ENCODE data around the gene CAMKK1.

Gene CAMKK1

GRCh38 chr17:3917391-3917931 lies 24.6 kb upstream of the CAMKK1 start:
- no peak for DNase-seq

DNA sequence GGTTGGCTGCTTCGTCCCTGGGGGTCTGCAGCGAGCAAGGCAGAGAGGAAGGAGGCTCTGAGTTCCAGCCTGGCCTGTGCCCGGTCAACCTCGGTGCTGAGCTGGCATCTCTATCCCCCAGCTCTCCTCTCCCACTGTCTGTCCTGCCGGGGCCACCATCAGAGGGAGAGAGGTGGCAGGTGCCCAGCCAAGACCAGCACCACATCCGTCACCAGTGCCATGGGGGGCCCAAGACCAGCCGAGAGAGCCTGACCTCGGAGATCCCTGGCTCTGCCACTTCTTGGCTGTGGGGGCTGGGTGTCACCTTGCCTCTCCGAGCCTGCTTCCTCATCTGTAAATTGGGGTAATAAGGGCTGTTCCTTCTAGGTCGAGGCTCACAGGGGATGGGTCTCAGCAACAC lies 24.0 kb upstream of the CAMKK1 start:
- DNase-seq: no peak

- DNase-seq: no peak
Measured at GRCh38 chr17:3915995-3916696, 23.3 kb upstream of the CAMKK1 start, which contains the start of gene P2RX1. P2RX1 (minus strand) TSS chr17:3916465; CDS start chr17:3916225, 240 bp downstream.

DNA sequence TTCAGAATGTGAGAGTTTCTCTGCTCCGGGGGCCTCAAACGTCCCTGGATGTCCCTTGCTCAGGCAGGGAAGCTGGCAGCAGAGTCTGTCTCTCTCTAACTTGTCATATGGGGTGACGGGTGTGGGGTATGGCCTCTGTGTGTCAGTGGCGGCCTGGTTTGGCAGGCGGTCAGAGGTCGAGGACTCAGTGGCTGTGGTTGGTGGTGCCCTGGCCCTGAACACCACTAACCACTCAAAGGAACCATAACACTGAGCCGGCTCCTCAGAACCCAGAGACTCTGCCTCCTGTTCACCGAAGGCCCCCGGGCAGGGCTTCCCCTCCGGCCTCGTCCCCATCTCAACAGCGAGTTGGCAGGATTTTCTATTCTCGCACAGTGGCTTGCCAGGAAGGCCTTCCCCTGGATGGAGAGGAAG lies 22.7 kb upstream of the CAMKK1 start:
- DNase-seq: no peak

DNA sequence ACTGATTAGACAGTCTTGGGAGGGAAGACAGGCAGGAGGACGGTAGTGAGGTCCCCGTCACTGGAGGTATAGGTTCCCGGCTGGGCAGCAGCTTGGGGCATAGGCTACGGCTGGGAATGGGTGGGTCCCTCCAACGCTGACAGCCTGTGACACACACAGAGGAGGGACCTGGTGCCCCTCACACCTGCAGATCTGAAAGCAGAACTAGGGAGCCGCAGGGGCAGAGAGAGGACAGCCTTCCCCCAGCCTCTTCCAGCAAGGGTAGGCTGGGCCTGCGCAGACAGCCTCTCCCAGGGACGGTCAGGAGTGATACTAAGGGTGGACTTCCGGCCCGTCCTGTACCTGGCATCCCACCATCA lies 21.4 kb upstream of the CAMKK1 start:
- no peak for DNase-seq

DNA sequence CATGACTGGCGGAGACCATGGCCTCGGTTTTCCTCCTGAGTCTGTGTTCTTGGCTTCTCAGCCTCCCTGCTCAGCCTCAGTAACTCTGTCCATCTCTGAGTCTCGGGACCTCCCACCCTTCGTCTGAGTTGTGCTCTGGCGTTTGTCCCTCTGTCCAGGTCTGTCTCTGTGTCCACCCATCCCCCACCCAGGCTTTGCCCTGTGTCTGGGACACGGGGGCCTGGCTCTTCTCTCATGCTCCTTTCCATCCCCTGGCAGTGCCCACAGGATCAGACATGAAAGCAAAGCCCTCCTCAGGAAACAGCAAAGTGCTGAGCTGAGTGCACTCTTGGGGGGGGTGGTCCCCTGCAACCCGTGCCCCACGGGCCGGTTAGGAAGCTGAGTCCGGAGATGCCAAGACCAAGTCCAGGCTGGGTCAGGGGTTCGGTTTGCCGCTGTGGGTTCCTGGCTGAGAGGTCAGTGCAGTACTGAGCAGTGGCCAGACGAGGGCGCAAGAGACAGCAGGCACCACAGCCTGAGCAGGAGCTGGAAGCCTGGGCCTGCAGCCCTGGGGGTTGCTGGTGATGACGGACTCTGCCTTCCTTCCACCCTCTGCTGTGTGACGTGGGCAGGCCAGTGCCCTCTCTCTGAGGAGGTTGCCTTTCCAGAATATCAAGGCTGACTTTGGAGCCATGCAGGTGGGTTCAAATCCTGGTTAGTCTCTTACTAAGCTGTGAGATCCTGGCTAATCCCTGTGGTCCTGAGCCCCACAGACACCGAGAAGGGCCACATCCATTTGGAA lies 20.9 kb upstream of the CAMKK1 start:
- peak; percentile 88 for DNase-seq

DNA sequence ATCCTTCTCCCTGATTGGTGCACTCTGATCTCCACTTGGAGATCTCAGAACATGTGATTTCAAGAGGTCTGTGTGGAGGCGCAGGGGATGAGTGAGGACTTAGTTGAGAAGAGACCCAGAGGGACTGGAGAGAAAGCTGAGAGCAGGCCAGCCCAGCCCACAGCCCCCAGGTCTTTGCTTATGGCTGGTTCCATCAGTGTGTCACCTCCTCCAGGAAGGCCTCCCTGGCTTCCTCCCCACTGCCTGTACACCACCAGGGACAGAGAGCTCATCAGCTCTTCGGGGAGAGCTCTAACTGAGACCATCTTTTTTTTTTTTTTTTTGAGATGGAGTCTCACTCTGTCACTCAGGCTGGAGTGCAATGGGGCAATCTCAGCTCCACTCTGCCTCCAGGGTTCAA lies 20.0 kb upstream of the CAMKK1 start:
- no peak for DNase-seq

DNA sequence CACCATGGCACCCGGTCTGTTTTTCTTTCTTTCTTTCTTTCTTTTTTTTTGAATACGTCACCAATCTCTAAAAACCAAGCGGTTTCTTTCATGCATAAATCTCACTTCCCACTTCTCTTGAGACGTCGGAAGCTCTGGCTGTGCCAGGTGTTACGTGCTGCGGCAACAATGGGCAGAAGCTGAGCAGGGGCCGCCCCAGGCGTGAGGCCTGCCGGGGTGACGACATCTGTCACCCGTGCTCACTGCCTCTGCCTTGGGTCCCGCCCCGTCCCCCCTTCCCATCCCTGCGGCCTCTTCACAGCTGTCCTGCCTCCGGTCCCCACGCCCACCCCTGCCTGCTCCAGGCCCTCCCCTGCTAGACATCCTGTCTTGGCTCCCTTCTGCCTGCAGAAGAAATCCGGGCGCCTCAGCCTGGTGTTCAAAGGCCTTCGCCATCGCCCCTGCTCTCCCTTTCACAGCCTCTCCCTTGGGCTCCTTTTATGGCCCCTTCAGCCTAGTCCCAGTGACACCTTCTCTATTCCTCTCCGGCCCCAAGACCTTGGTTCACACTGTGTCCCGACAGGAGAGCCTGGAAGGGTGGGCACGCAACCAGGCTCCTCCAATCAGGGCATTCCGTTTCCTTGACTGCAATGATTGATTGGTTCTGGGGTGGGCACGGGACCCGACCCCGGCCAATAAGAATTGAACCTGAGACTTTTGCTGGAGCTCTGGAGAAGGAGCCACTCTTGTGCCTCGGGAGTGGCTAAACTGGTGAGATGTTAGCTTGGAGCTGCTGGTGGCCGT lies 18.6 kb upstream of the CAMKK1 start:
- DNase-seq: no peak

DNA sequence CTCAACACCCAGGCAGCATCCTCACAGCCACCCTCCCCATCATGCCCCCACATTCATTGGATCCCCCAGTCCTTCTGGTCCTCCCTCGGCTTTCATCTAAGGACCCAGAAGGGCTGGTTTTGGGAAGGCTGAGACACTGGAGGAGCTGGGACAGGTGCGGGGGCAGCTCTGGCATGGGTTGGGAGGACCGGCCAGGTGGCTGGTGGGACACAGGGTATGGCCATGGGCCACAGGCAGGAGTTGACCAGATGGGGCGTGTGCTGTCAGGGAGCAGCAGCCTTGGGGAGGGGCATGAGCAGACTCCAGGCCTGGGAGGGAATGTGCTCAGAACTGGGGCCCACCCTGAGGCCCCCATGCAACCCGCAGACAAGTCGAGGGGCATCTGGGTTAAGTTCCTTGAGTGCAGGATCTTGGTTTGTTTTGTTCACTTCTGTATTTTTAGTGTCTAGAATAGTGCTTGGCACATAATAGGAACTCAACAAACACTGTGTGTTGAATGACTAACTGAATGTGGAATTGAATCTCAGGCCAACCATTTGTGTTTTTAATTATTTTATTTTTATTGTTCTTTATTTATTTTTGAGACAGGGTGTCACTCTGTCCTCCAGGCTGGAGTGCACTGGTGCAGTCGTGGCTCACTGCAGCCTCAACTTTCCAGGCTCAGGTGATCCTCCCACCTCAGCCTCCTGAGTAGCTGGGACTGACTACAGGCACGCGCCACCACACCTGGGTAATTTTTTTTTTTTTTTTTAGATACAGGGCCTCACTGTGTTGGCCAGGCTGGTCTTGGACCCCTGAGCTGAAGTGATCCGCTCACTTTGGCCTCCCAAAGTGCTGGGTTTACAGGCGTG lies 17.8 kb upstream of the CAMKK1 start:
- no peak for DNase-seq

DNA sequence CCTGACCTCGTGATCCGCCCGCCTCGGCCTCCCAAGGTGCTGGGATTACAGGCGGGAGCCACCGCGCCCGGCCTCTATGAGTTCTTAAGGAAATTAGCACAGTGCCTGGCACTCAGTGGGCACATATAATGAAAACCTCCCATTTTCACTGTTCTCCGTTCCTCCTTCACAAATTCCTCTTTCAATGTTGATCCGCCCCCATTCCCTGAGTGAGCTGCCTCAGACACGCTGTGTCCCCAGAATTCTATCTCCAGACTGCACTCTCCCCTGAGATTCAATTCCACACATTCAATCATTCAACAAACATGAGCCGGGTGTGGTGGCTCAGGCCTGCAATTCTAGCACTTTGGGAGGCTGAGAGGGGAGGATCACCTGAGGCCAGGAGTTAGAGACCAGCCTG lies 16.4 kb upstream of the CAMKK1 start:
- DNase-seq: no peak

DNA sequence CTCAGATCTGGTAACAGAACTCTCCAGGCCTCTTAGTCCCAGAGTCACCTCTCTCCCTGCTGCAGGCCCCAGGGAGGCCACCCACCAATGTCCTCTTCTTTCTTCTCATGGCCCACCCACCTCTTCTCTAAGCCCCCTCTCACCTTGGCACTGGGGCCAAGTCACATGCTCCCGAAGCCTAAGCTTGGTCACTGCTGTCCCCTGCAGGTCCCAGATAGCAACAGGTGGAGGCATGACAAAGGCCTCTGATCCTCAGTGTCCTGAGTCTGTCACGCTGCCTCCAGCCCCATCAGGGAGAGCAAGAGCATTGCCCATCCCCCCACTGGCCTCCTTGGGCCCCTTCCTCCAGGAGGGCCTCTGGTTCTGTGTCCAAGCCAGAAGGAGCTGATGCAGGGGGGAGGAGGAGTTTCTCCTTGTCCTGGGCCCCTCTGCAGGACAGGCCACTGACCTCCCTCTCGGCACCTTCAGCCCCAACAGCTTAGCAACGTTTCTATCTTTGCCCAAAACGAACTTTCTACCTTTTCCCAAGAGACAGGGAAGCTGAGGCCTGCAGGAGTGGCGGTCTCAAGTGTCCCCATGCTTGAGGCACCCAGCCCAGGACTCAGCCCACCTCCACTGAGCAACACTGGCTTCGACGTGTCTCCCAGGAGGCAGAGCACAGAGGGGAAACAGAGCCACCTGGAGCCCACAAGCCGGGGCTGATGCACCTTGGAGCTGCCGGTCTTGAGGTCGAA lies 14.8 kb upstream of the CAMKK1 start:
- no peak for DNase-seq

DNA sequence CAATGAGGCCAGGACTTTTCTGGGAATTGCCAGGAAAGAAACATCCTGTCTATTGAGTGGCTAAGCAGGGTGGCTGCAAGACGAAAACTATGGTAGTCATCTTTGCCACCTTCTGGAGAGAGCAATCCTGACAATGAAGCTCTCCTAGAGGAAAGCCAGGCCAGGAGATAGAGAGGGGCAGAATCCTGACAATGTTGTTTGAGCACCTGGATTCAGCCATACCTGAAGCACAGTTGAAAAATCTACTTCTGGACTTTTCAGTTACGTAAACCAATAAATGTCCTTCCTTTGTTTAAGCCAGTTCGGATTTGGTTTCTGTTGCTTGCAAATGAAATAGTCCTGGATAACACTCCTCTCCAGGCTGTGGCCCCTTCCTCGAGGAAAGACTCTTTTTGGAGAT lies 14.0 kb upstream of the CAMKK1 start:
- DNase-seq: no peak

DNA sequence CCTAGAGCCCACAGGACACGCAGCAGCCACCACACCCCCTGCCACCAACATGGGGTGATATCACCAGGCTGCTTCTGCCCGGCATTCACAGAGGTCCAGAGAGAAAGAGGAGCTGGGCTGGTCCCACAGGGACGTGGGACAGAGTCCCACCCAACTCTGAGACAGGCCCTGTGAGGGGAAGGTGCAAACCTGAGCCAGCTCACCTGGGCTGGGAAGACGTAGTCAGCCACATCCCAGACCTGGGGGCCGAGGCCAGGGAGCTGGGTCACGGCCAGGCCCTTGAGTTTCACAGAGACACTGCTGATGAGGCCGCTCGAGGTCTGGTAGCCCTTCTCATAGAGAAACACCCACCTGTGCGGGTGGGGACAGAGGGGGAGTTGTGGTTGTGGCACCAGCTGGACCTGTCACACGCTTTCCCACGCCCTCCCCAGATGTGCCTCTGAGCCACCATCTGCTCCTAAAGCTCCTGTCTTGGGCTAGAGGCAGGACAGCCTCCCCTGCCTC lies 12.2 kb upstream of the CAMKK1 start:
- no peak for DNase-seq

- DNase-seq: no peak
Measured at GRCh38 chr17:3904501-3904900, 11.6 kb upstream of the CAMKK1 start.

GRCh38 chr17:3903881-3904290 lies 11.0 kb upstream of the CAMKK1 start:
- DNase-seq: no peak

- no peak for DNase-seq
Measured at GRCh38 chr17:3903051-3903825, 10.4 kb upstream of the CAMKK1 start.

- DNase-seq: no peak
Measured at GRCh38 chr17:3900646-3901045, 7.8 kb upstream of the CAMKK1 start.

- DNase-seq: no peak
Measured at GRCh38 chr17:3897731-3898130, 4.9 kb upstream of the CAMKK1 start.

DNA sequence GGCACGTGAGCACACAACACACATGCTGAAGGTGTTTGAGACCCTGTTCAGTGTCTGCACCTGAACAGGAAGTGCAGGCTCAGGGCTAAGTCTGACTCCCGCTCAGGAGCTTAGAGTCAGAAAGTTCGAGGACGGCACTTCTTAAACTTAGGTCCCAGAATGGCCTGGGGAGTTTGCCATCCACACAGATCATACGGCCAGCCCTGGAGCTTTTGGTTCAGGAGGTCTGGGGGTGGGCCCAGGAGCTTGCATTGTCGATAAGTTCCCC lies 4.0 kb upstream of the CAMKK1 start:
- DNase-seq: no peak

DNA sequence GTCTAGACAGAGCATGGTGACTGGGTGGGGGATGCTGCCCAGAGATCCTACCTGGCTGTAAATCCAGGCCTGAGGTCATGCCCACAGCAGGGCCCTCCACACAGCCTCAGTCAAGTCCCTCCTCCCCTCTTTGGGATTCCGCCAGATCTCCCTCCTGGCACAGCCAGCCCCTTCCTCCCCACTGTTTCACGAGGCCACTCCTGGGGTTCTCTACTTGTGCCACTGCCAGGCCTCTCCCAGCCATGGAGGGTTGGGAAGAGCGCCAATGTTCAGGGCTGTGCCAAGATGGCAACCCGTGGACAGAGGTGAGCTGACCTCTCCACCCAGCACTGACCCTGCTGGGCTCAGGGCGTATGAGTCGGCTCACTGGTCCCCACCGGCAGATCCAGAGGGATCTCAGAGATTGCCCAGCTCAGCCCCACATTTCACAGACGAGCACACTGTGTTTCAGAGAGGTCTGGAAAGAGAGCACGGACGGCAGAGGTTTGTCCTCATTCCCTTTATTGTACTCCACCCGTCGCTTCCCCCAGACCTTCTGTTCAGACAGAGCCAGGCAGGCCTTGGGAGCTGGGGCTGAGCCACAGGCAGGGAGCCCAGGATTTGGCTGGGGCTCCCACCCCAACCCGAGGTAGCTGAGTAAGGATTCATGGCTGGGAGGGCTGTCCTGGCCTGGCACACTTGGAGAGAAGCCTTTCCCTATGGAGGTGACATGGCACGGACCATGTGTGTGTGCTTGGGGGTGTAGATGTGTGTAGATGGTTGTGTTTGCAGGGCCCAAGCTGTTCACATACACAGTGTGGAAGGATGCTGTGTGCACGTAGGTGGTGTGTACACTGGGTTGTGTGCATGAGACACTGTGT lies 3.5 kb upstream of the CAMKK1 start:
- DNase-seq: no peak
